KMS-11 (cell line): ENCODE results near the gene TMEM165.

Experiments used
- H2AFZ ChIP-seq: fragments of 200-600 bp; sonication (generic); 2 replicates; pipeline ENCODE4 v1.6.1; 2016; ENCODE audit warnings: antibody characterized with exemption, mixed run types, low read depth
- H3K27ac ChIP-seq: fragments of 200-600 bp; sonication (generic); 2 replicates; pipeline ENCODE4 v1.6.1; 2016; ENCODE audit warnings: mild to moderate bottlenecking, mixed run types
- H3K27me3 ChIP-seq: fragments of 200-600 bp; sonication (generic); 2 replicates; pipeline ENCODE4 v1.6.1; 2017; ENCODE audit warnings: mild to moderate bottlenecking, low read depth, mixed run types, moderate library complexity; ENCODE audit not compliant: insufficient read depth
- H3K36me3 ChIP-seq: fragments of 200-600 bp; sonication (generic); 2 replicates; pipeline ENCODE4 v1.6.1; 2017; ENCODE audit warnings: mild to moderate bottlenecking, mixed run types; ENCODE audit not compliant: insufficient read depth
- H3K4me1 ChIP-seq: fragments of 200-600 bp; sonication (generic); 2 replicates; pipeline ENCODE4 v1.6.1; 2016; ENCODE audit warnings: mild to moderate bottlenecking, low read depth, mixed run types; ENCODE audit not compliant: poor library complexity, severe bottlenecking
- H3K4me2 ChIP-seq: fragments of 200-600 bp; sonication (generic); 2 replicates; pipeline ENCODE4 v1.7.0; 2016; ENCODE audit warnings: mild to moderate bottlenecking, mixed run types
- H3K4me3 ChIP-seq: fragments of 200-600 bp; sonication (generic); IDR thresholded peaks from 2 replicates; pipeline ENCODE4 v1.6.1; 2017; ENCODE audit warnings: low read depth, low read length, mixed read lengths; ENCODE audit not compliant: insufficient read depth
- H3K79me2 ChIP-seq: fragments of 200-600 bp; sonication (generic); 2 replicates; pipeline ENCODE4 v1.6.1; 2016; ENCODE audit warnings: low read depth, mixed run types; ENCODE audit not compliant: insufficient read depth
- H3K9ac ChIP-seq: fragments of 200-600 bp; sonication (generic); 2 replicates; pipeline ENCODE4 v1.6.1; 2016; ENCODE audit warnings: mild to moderate bottlenecking, mixed run types
- H4K20me1 ChIP-seq: fragments of 200-600 bp; sonication (generic); 2 replicates; pipeline ENCODE4 v1.6.1; 2016; ENCODE audit warnings: mild to moderate bottlenecking, mixed run types; ENCODE audit not compliant: insufficient read depth
- TF ChIP-seq, protein P1 (sequence below): fragments of 200-600 bp; sonication (generic); conservative IDR thresholded peaks from 2 replicates; pipeline ENCODE4 v1.6.1; 2017; ENCODE audit warnings: low read depth, mild to moderate bottlenecking, antibody characterized with exemption, low read length, moderate library complexity, mixed read lengths

Gene TMEM165

GRCh38 chr4:55407119-55407518 is 11.4 kb downstream of the TMEM165 start:
- Histone ChIP-seq H2AFZ (no peak overlapping the region), H3K4me3 (no peak overlapping the region), H3K79me2 (peaks cover 81% of the 10 kb centered on the region), H3K36me3 (peaks cover 5% of the 10 kb centered on the region; the same call in 1 of the 2 replicates), H4K20me1 (peaks cover 8% of the 10 kb centered on the region; the same call in 1 of the 2 replicates), H3K27ac (no peak overlapping the region), H3K27me3 (no peaks in the 10 kb centered on the region), H3K4me1 (no peaks in the 10 kb centered on the region), H3K9ac (no peak overlapping the region), H3K4me2 (no peak overlapping the region)
- TF ChIP-seq, protein P1, sequence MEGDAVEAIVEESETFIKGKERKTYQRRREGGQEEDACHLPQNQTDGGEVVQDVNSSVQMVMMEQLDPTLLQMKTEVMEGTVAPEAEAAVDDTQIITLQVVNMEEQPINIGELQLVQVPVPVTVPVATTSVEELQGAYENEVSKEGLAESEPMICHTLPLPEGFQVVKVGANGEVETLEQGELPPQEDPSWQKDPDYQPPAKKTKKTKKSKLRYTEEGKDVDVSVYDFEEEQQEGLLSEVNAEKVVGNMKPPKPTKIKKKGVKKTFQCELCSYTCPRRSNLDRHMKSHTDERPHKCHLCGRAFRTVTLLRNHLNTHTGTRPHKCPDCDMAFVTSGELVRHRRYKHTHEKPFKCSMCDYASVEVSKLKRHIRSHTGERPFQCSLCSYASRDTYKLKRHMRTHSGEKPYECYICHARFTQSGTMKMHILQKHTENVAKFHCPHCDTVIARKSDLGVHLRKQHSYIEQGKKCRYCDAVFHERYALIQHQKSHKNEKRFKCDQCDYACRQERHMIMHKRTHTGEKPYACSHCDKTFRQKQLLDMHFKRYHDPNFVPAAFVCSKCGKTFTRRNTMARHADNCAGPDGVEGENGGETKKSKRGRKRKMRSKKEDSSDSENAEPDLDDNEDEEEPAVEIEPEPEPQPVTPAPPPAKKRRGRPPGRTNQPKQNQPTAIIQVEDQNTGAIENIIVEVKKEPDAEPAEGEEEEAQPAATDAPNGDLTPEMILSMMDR, result no peak

GRCh38 chr4:55407764-55408163 is 12.0 kb downstream of the TMEM165 start:
- TF ChIP-seq, protein P1, result no peak
- Histone ChIP-seq H3K27ac (no peak overlapping the region), H3K4me3 (no peak overlapping the region), H3K27me3 (no peaks in the 10 kb centered on the region), H3K36me3 (peaks cover 5% of the 10 kb centered on the region; the same call in 1 of the 2 replicates), H4K20me1 (peaks cover 8% of the 10 kb centered on the region; the same call in 1 of the 2 replicates), H3K9ac (no peak overlapping the region), H3K4me1 (no peaks in the 10 kb centered on the region), H3K79me2 (peaks cover 81% of the 10 kb centered on the region), H3K4me2 (no peak overlapping the region), H2AFZ (no peak overlapping the region)

- H4K20me1 ChIP-seq, result peaks cover 8% of the 10 kb centered on the region; the same call in 1 of the 2 replicates
- no peaks in the 10 kb centered on the region for H3K27me3 ChIP-seq
- H3K4me1 ChIP-seq, result no peaks in the 10 kb centered on the region
- peaks cover 5% of the 10 kb centered on the region; the same call in 1 of the 2 replicates for H3K36me3 ChIP-seq
- H2AFZ ChIP-seq, result no peak overlapping the region
- no peak overlapping the region for H3K9ac ChIP-seq
- no peak overlapping the region for H3K27ac ChIP-seq
- H3K79me2 ChIP-seq, result peaks cover 69% of the 10 kb centered on the region
- H3K4me2 ChIP-seq, result no peak overlapping the region
- H3K4me3 ChIP-seq, result no peak overlapping the region
- TF ChIP-seq, protein P1, result no peak
These were observed 13.9 kb downstream of the TMEM165 start for GRCh38 chr4:55409468-55410171.

- TF ChIP-seq, protein P1, result no peak
- H3K4me1 ChIP-seq, result no peaks in the 10 kb centered on the region
- peaks cover 8% of the 10 kb centered on the region; the same call in 1 of the 2 replicates for H4K20me1 ChIP-seq
- H3K27me3 ChIP-seq, result no peaks in the 10 kb centered on the region
- H3K79me2 ChIP-seq, result peaks cover 61% of the 10 kb centered on the region
- H2AFZ ChIP-seq, result no peak overlapping the region
- H3K27ac ChIP-seq, result no peak overlapping the region
- H3K4me3 ChIP-seq, result no peak overlapping the region
- peaks cover 5% of the 10 kb centered on the region; the same call in 1 of the 2 replicates for H3K36me3 ChIP-seq
- H3K9ac ChIP-seq, result no peak overlapping the region
- no peak overlapping the region for H3K4me2 ChIP-seq
These were observed 14.7 kb downstream of the TMEM165 start for GRCh38 chr4:55410431-55410830.
